ENCODE data around the gene FAM47E. TPM values are rescaled to one million over a fixed set of nuclear protein-coding genes. Genes with fewer than 3 reads are reported as not detected.

The FAM47E gene
- total RNA-seq, result 1 to 10 TPM; 1.7 to 7.8 (median 3.1) TPM

- no peak for DNase-seq (ENCODE audit: low spot score)
- peak; percentile 90 for ATAC-seq (ENCODE audit: low FRiP score)
- TF ChIP-seq CTCF (IDR thresholded peaks at IDR 0.05), result no peak
Observed at GRCh38 chr4:76251441-76252270, at the start of gene FAM47E. FAM47E (plus strand) TSS chr4:76251721; CDS start chr4:76251747, 26 bp downstream.

GRCh38 chr4:76203541-76203940 is 48.0 kb upstream of the FAM47E start:
- ATAC-seq (ENCODE audit: low FRiP score) (no peak), DNase-seq (ENCODE audit: low spot score) (no peak)
- no peak for TF ChIP-seq CTCF (IDR thresholded peaks at IDR 0.05)

GRCh38 chr4:76204936-76205335 is 46.6 kb upstream of the FAM47E start:
- no peak for TF ChIP-seq CTCF (IDR thresholded peaks at IDR 0.05)
- ATAC-seq (ENCODE audit: low FRiP score) (no peak), DNase-seq (ENCODE audit: low spot score) (no peak)

GRCh38 chr4:76205476-76205875 is 46.0 kb upstream of the FAM47E start:
- no peak for DNase-seq (ENCODE audit: low spot score)
- ATAC-seq (ENCODE audit: low FRiP score), result no peak
- no peak for TF ChIP-seq CTCF (IDR thresholded peaks at IDR 0.05)

DNA sequence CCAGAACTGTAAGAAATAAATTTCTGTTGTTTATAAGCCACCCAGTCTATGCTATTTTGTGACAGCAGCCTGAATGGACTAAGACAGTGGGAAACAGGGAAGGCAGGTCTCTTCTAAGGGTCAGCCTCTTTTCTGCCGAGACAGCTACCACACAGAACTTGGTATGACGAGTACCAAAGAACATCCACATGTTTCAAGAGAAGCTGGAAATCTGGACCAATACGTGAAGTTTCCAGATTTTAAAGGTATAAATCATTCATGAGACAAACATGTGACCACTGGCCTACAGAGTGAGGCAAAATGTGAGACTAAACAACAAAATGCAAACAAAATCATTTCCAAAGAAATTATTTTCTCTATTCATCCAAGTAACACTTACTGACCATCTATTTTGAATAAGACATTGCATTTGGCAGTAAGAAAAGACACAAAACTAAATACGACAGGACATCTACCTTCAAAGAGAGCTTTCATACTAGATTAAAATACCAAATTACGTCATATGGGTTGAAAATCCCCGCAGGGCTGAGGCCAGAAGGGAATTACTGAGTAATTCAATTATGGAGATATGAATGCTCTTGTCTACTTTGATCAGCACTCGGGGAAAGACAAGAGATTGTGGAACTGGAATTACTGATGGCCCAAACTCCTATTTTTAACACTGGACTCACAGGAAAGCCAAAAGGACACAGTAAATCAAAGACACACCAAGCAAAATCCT is 45.1 kb upstream of the FAM47E start:
- ATAC-seq (ENCODE audit: low FRiP score) (peak; percentile 38), DNase-seq (ENCODE audit: low spot score) (no peak)
- no peak for TF ChIP-seq CTCF (IDR thresholded peaks at IDR 0.05)

DNA sequence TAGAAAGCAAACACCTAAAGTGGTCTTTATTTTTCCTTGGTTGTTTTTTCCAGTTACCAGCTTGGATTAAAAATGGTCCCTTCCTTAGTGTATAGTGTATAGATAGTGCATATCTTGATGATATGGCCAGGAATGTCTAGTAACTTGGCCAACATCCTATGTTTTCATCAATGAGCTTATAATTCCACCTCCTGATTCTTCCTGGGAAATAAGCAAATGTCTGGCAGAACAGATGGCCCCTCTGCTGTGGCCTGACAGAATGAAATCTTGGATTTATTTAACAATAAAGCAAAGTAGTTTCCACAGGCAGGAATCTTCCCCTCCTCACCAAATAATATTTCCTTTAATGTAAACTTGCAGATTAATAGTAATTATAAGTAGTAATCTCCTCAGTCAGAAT is 44.0 kb upstream of the FAM47E start:
- DNase-seq (ENCODE audit: low spot score), result no peak

More for the DNA sequence above, 44.0 kb upstream of the FAM47E start:
- ATAC-seq (ENCODE audit: low FRiP score), result no peak
- no peak for TF ChIP-seq CTCF (IDR thresholded peaks at IDR 0.05)
